CD14-positive monocyte (primary cell): ENCODE results near the gene CNRIP1. TPM values are rescaled to one million over a fixed set of nuclear protein-coding genes. Genes with fewer than 3 reads are reported as not detected.

ENCODE experiments used
- DNase-seq, 3 donors: peaks; one replicate each; pipeline ENCODE4 v3.0.0-alpha.2; 2011 to 2022
- H2AFZ ChIP-seq: 2 replicates; pipeline ENCODE4 v1.6.0; 2012; ENCODE audit warnings: mild to moderate bottlenecking, low read depth, low read length, inconsistent platforms; ENCODE audit not compliant: insufficient read depth, poor library complexity, severe bottlenecking
- H3K27ac ChIP-seq, 2 donors: 1 replicate in 1 of 2; 2 replicates in 1 of 2; pipeline ENCODE4 v1.5.1; 2012 to 2013; ENCODE audit warnings: low read length in 2 of 2, control low read depth in 1 of 2, inconsistent platforms in 1 of 2, low read depth in 1 of 2, mild to moderate bottlenecking in 1 of 2
- H3K27me3 ChIP-seq, 2 donors: one replicate each; pipeline versions ENCODE4 v1.6.0 to v1.6.1; 2011 to 2013; ENCODE audit warnings: low read length in 2 of 2; ENCODE audit not compliant: control insufficient read depth in 2 of 2, insufficient read depth in 2 of 2
- H3K36me3 ChIP-seq, 2 donors: replicated peaks in 1 of 2; 1 replicate in 1 of 2; 2 replicates in 1 of 2; pipeline versions ENCODE4 v1.5.1 to v1.6.1; 2012 to 2013; ENCODE audit warnings: low read length in 2 of 2, control low read depth in 1 of 2, inconsistent platforms in 1 of 2, mild to moderate bottlenecking in 1 of 2; ENCODE audit not compliant: insufficient read depth in 2 of 2, control insufficient read depth in 1 of 2
- H3K4me1 ChIP-seq, 2 donors: 1 replicate in 1 of 2; 2 replicates in 1 of 2; pipeline versions ENCODE4 v1.5.1 to v1.6.1; 2012 to 2013; ENCODE audit warnings: low read length in 2 of 2, control low read depth in 1 of 2, inconsistent platforms in 1 of 2, mild to moderate bottlenecking in 1 of 2, moderate library complexity in 1 of 2; ENCODE audit not compliant: insufficient read depth in 2 of 2, control insufficient read depth in 1 of 2
- H3K4me2 ChIP-seq: replicated peaks from 2 replicates; pipeline ENCODE3; 2012; ENCODE audit warnings: low read length, moderate library complexity, mild to moderate bottlenecking; ENCODE audit not compliant: poor library complexity, severe bottlenecking; ENCODE audit errors: extremely low read depth
- H3K4me3 ChIP-seq, 3 experiments: fragments of 200-600 bp in 1 of 3; sonication (generic) in 1 of 3; replicated peaks in 1 of 3; 1 replicate in 2 of 3; 2 replicates in 1 of 3; pipeline ENCODE4 v1.5.1; 2011 to 2013; ENCODE audit warnings: low read length in 3 of 3, mild to moderate bottlenecking in 3 of 3, control low read depth in 2 of 3, low read depth in 2 of 3, inconsistent platforms in 1 of 3, moderate library complexity in 1 of 3
- H3K79me2 ChIP-seq: 2 replicates; pipeline ENCODE4 v1.6.0; 2012; ENCODE audit warnings: mild to moderate bottlenecking, control low read depth, inconsistent platforms, low read length, moderate library complexity; ENCODE audit not compliant: insufficient read depth
- H3K9ac ChIP-seq: 2 replicates; pipeline ENCODE4 v1.6.0; 2017; ENCODE audit warnings: low read length, mild to moderate bottlenecking; ENCODE audit not compliant: insufficient read depth, poor library complexity, severe bottlenecking
- H3K9me3 ChIP-seq, 2 donors: replicated peaks in 1 of 2; 1 replicate in 1 of 2; 2 replicates in 1 of 2; pipeline versions ENCODE4 v1.5.1 to v1.6.1; 2012 to 2013; ENCODE audit warnings: low read length in 2 of 2, control low read depth in 1 of 2; ENCODE audit not compliant: control insufficient read depth in 1 of 2, insufficient read depth in 1 of 2
- H4K20me1 ChIP-seq: 2 replicates; pipeline ENCODE4 v1.6.0; 2012; ENCODE audit warnings: mild to moderate bottlenecking, low read length, control low read depth, moderate library complexity; ENCODE audit not compliant: insufficient read depth
- H3K27ac Mint-ChIP-seq, 7 donors: one replicate each; pipeline ENCODE4 v1.8.0; 2020; ENCODE audit warnings: mild to moderate bottlenecking in 7 of 7, mixed read lengths in 7 of 7, moderate library complexity in 6 of 7, inconsistent platforms in 2 of 7
- H3K27me3 Mint-ChIP-seq, 3 donors: one replicate each; pipeline ENCODE4 v1.8.0; 2021 to 2022; ENCODE audit warnings: low read depth in 3 of 3, mild to moderate bottlenecking in 3 of 3, mixed read lengths in 3 of 3, moderate library complexity in 3 of 3, inconsistent platforms in 1 of 3
- H3K36me3 Mint-ChIP-seq, 2 donors: one replicate each; pipeline ENCODE4 v1.8.0; 2020; ENCODE audit warnings: mixed read lengths in 2 of 2, inconsistent platforms in 1 of 2, mild to moderate bottlenecking in 1 of 2
- H3K4me1 Mint-ChIP-seq: one replicate; pipeline ENCODE4 v1.8.0; 2020; ENCODE audit warnings: mild to moderate bottlenecking, mixed read lengths
- H3K4me3 Mint-ChIP-seq, 2 donors: one replicate each; pipeline ENCODE4 v1.8.0; 2020; ENCODE audit warnings: mild to moderate bottlenecking in 2 of 2, mixed read lengths in 2 of 2, moderate library complexity in 1 of 2
- H3K9me3 Mint-ChIP-seq, 7 donors: one replicate each; pipeline ENCODE4 v1.8.0; 2020 to 2022; ENCODE audit warnings: mixed read lengths in 7 of 7, mild to moderate bottlenecking in 6 of 7, moderate library complexity in 6 of 7, inconsistent platforms in 2 of 7
- WGBS: methylation state at CpG from one replicate; pipeline ENCODE4 v1.1.5; 2013; ENCODE audit warnings: missing lambda C conversion rate; ENCODE audit not compliant: insufficient coverage; 5-methylcytosine and 5-hydroxymethylcytosine counted together
- intact Hi-C, 2 donors: fragments of 100-400 bp; cut with micrococcal nuclease; formaldehyde crosslinking; loops; one replicate each; pipeline versions ENCODE4 v1.15.0 to v1.15.1; 2023
- polyA plus RNA-seq, 3 donors: library from polyadenylated mRNA; depleted of rRNA in 1 of 3; unstranded in 2 of 3; stranded (reverse) in 1 of 3; fragments of 300-500 nt in 2 of 3; fragments of >200 nt in 1 of 3; fragmentation: Illumina TruSeq in 2 of 3; gene quantifications; 1 replicate in 2 of 3; 2 replicates in 1 of 3; pipeline ENCODE4 v1.2.3, GENCODE V29; 2012 to 2021
- TF ChIP-seq, protein P1 (sequence below): fragments of 200-600 bp; IDR thresholded peaks from one replicate; pipeline ENCODE4 v1.8.0; 2022; ENCODE audit warnings: antibody characterized with exemption, mild to moderate bottlenecking

Gene CNRIP1
- polyA plus RNA-seq, 3 donors: 0.09 to 0.53 (median 0.17) TPM

DNA sequence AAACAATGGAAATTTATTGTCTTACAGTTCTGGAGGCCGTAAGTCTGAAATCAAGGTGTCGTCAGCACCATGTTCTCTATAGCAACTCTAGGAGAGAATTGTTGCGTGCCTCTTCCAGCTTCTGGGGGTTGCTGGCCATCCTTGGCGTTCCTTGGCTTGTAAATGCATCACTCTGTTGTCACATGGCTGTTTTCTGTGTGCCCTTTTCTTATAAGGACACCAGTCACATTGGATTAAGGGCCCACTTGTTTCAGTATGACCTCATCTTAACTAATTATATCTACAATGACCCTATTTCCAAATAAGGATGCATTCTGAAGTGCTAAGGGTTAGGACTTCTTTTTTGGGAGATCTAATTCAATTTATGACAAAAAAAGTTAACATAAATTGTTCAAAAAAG, 44.0 kb upstream of the CNRIP1 start:
- peaks cover 40 to 53% of the 10 kb centered on the region in 2 donors for H3K4me1 ChIP-seq
- WGBS: 86% methylated on average over 4 of the region's 4 CpGs
- peak overlapping the region in 1 of 2 donors; percentile 96 for H3K27ac ChIP-seq
- no peak overlapping the region for H3K4me2 ChIP-seq
- peaks cover 31% of the 10 kb centered on the region for H4K20me1 ChIP-seq
- H3K27me3 ChIP-seq: no peaks in the 10 kb centered on the region
- intact Hi-C loops: no loop called here
- H3K27ac Mint-ChIP-seq: peak overlapping the region; percentile 96 to 99 (median 98)
- H3K79me2 ChIP-seq: peaks cover 61% of the 10 kb centered on the region
- H3K9ac ChIP-seq: no peak overlapping the region
- peaks cover 48% of the 10 kb centered on the region for H3K4me1 Mint-ChIP-seq
- no peaks in the 10 kb centered on the region for H3K9me3 Mint-ChIP-seq
- H3K36me3 Mint-ChIP-seq: peaks cover 16 to 28% of the 10 kb centered on the region in 2 donors
- TF ChIP-seq, protein P1, sequence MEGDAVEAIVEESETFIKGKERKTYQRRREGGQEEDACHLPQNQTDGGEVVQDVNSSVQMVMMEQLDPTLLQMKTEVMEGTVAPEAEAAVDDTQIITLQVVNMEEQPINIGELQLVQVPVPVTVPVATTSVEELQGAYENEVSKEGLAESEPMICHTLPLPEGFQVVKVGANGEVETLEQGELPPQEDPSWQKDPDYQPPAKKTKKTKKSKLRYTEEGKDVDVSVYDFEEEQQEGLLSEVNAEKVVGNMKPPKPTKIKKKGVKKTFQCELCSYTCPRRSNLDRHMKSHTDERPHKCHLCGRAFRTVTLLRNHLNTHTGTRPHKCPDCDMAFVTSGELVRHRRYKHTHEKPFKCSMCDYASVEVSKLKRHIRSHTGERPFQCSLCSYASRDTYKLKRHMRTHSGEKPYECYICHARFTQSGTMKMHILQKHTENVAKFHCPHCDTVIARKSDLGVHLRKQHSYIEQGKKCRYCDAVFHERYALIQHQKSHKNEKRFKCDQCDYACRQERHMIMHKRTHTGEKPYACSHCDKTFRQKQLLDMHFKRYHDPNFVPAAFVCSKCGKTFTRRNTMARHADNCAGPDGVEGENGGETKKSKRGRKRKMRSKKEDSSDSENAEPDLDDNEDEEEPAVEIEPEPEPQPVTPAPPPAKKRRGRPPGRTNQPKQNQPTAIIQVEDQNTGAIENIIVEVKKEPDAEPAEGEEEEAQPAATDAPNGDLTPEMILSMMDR: no peak
- H3K36me3 ChIP-seq: peaks cover 0 to 7% of the 10 kb centered on the region in 2 donors
- H3K9me3 ChIP-seq: no peaks in the 10 kb centered on the region
- H3K27me3 Mint-ChIP-seq: peaks cover 0 to 2% (median 0%) of the 10 kb centered on the region in 3 donors
- peak overlapping the region in 1 of 3 experiments; percentile 93 for H3K4me3 ChIP-seq
- H2AFZ ChIP-seq: no peak overlapping the region
- no peak overlapping the region for H3K4me3 Mint-ChIP-seq
- no peak for DNase-seq

DNA sequence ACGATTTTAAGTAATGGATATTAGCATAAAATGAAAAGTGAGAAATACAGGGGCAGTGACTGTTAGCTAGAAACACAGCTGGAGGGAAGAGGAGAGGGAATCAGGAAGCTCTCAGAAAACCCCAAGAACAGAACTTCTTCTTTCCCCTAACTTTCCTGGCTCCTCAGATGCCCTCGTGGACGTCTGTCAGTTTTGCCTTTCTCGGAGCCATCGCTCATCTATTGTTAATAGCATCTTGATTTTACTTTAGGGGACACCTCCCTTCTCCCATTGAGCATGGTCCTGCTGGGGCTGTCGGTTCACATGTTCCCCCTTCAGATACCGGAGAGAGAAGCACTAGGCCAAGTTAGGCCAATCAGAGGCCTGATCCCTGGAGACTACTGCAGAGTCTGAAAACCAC, 43.0 kb upstream of the CNRIP1 start:
- Histone ChIP-seq H4K20me1 (peaks cover 21% of the 10 kb centered on the region), H3K27ac (peak overlapping the region; percentile 48 to 96), H3K9me3 (no peaks in the 10 kb centered on the region), H3K79me2 (peaks cover 52% of the 10 kb centered on the region), H3K27me3 (no peaks in the 10 kb centered on the region), H3K4me2 (peak overlapping the region; percentile 76), H3K4me1 (peaks cover 33 to 44% of the 10 kb centered on the region in 2 donors), H3K9ac (no peak overlapping the region), H3K36me3 (no peaks in the 10 kb centered on the region), H2AFZ (no peak overlapping the region), H3K4me3 (peak overlapping the region in 2 of 3 experiments; percentile 44 to 71)
- WGBS: 4% methylated on average over 2 of the region's 7 CpGs
- Mint-ChIP-seq H3K4me3 (peak overlapping the region; percentile 66 to 72), H3K27me3 (no peaks in the 10 kb centered on the region), H3K4me1 (peaks cover 42% of the 10 kb centered on the region), H3K36me3 (peaks cover 7 to 18% of the 10 kb centered on the region in 2 donors), H3K9me3 (no peaks in the 10 kb centered on the region), H3K27ac (peak overlapping the region; percentile 92 to 98 (median 96))
- peak in 2 of 3 donors; percentile 72 to 74 for DNase-seq
- intact Hi-C loops: loop anchor here in 1 of 2 donors (1.0 kb wide), 1 partner anchor 79 kb away; no protein-coding TSS in a partner anchor
- TF ChIP-seq, protein P1: no peak
